Panc1 (cell line): ENCODE measurements around the gene RAP1GAP2. TPM values are rescaled to one million over a fixed set of nuclear protein-coding genes. Genes with fewer than 3 reads are reported as not detected.

ENCODE experiments used
- ATAC-seq: fragments of 200-7000 bp; cut with Tn5 transposase; 2 replicates; pipeline ENCODE4 v1.9.1; 2020; ENCODE audit warnings: mild to moderate bottlenecking, moderate library complexity
- BruUV-seq: library from RNA; stranded (reverse); fragments of 400-500 nt; replicated peaks from 2 replicates; lab custom pipeline; 2021; lab: Mats Ljungman, UMichigan
- CTCF ChIA-PET: fragments of 300-600 bp; sonication (Branson Sonifier 250); formaldehyde crosslinking; loops from one replicate; lab custom pipeline; 2022; ENCODE audit warnings: antibody characterized with exemption; lab: Charles Lee
- POLR2A ChIA-PET: fragments of 300-600 bp; sonication (Branson Sonifier 250); formaldehyde crosslinking; loops from one replicate; lab custom pipeline; 2022; ENCODE audit warnings: antibody characterized with exemption; lab: Charles Lee
- DNase-seq: peaks from one replicate; pipeline ENCODE4 v3.0.0-alpha.2; 2010; ENCODE audit warnings: low read depth, low spot score
- H3K27ac ChIP-seq: 2 replicates; pipeline ENCODE4 v1.5.1; 2011; ENCODE audit warnings: mild to moderate bottlenecking, low read length, inconsistent platforms
- H3K27me3 ChIP-seq: fragments of 200-500 bp; sonication (Bioruptor generic); 2 replicates; pipeline ENCODE4 v1.6.0; 2014; ENCODE audit warnings: low read length, inconsistent platforms; ENCODE audit not compliant: control insufficient read depth, insufficient read depth
- H3K36me3 ChIP-seq: fragments of 200-500 bp; sonication (Bioruptor generic); 2 replicates; pipeline ENCODE4 v1.5.1; 2014; ENCODE audit warnings: inconsistent platforms, mild to moderate bottlenecking, low read length, moderate library complexity; ENCODE audit not compliant: control insufficient read depth, insufficient read depth
- H3K4me1 ChIP-seq: 2 replicates; pipeline ENCODE4 v1.5.1; 2011; ENCODE audit warnings: inconsistent platforms, mild to moderate bottlenecking, low read length, moderate library complexity; ENCODE audit not compliant: control insufficient read depth, insufficient read depth
- H3K4me3 ChIP-seq, 2 experiments: 2 replicates each; pipeline ENCODE4 v1.5.1; 2011 to 2012; ENCODE audit warnings: low read depth in 2 of 2, low read length in 2 of 2, mild to moderate bottlenecking in 2 of 2, inconsistent platforms in 1 of 2, moderate library complexity in 1 of 2
- H3K9me3 ChIP-seq: fragments of 200-500 bp; sonication (Bioruptor generic); 2 replicates; pipeline ENCODE4 v1.5.1; 2014; ENCODE audit warnings: low read depth, mild to moderate bottlenecking, inconsistent platforms, low read length, moderate library complexity; ENCODE audit not compliant: control insufficient read depth, insufficient read depth
- CTCF ChIP-seq: fragments of 450-650 bp; IDR thresholded peaks from 2 replicates; pipeline ENCODE4 v1.5.1; 2017; ENCODE audit warnings: mild to moderate bottlenecking
- POLR2AphosphoS5 ChIP-seq: IDR thresholded peaks from 2 replicates; pipeline ENCODE4 v1.6.1; 2012; ENCODE audit warnings: mild to moderate bottlenecking, low read depth, low read length, moderate library complexity
- REST ChIP-seq, 2 experiments: IDR thresholded peaks; 2 replicates each; pipeline ENCODE4 v1.6.1; 2011 to 2012; ENCODE audit warnings: low read depth in 2 of 2, control low read depth in 1 of 2, low read length in 1 of 2, mild to moderate bottlenecking in 1 of 2, moderate library complexity in 1 of 2; ENCODE audit not compliant: insufficient read depth in 1 of 2
- SIN3A ChIP-seq: IDR thresholded peaks from 2 replicates; pipeline ENCODE4 v1.6.1; 2012; ENCODE audit warnings: low read depth, mild to moderate bottlenecking, low read length, moderate library complexity, borderline replicate concordance; ENCODE audit not compliant: insufficient read depth
- TCF7L2 ChIP-seq: IDR thresholded peaks from 2 replicates; pipeline ENCODE4 v1.6.1; 2011; ENCODE audit warnings: mild to moderate bottlenecking, low read depth, low read length, inconsistent platforms
- in situ Hi-C: cut with HindIII; loops from 2 replicates; pipeline ENCODE4 v1.10.0; 2016; ENCODE audit warnings: low sequenced_read_pairs, low pct_unique_long_range_greater_than_20kb
- intact Hi-C: fragments of 100-400 bp; cut with micrococcal nuclease; formaldehyde crosslinking; loops from one replicate; pipeline ENCODE4 v1.10.0; 2022; ENCODE audit not compliant: unreplicated experiment
- total RNA-seq: library from RNA; stranded (reverse); gene quantifications from one replicate; pipeline ENCODE4 v1.2.1, GENCODE V29; 2021; ENCODE audit not compliant: unreplicated experiment

RAP1GAP2 gene
- total RNA-seq, 1 experiment from 2014 or later: 10.0 TPM

GRCh38 chr17:3035256-3035967, 239.2 kb downstream of the RAP1GAP2 start:
- no peaks in the 10 kb centered on the region for H3K4me1 ChIP-seq
- H3K27ac ChIP-seq: no peak overlapping the region
- ATAC-seq (no peak), DNase-seq (no peak)
- no peaks in the 10 kb centered on the region for H3K9me3 ChIP-seq
- intact Hi-C loops: no loop called here
- ChIA-PET POLR2A (no interaction called here), CTCF (no interaction called here)
- TF ChIP-seq REST (IDR thresholded peaks at IDR 0.05; ENCODE audit: insufficient read depth in 1 of 2, low read depth in 2 of 2, low read length in 1 of 2): no peak
- no TSS peak for BruUV-seq
- in situ Hi-C loops: no loop called here
- H3K27me3 ChIP-seq: no peaks in the 10 kb centered on the region
- no peak overlapping the region for H3K4me3 ChIP-seq
- no peaks in the 10 kb centered on the region for H3K36me3 ChIP-seq

GRCh38 chr17:3035968-3036280, 239.7 kb downstream of the RAP1GAP2 start:
- no peak overlapping the region for H3K4me3 ChIP-seq
- POLR2A ChIA-PET: no interaction called here
- in situ Hi-C loops (no loop called here), intact Hi-C loops (no loop called here)
- H3K4me1 ChIP-seq: no peaks in the 10 kb centered on the region
- no peak for ATAC-seq
- CTCF ChIA-PET: no interaction called here
- no peak for TF ChIP-seq SIN3A
- TF ChIP-seq REST (IDR thresholded peaks at IDR 0.05; ENCODE audit: insufficient read depth in 1 of 2, low read depth in 2 of 2, low read length in 1 of 2): no peak
- TF ChIP-seq TCF7L2: no peak
- no peak for TF ChIP-seq CTCF
- TF ChIP-seq POLR2AphosphoS5: no peak
- no peak overlapping the region for H3K27ac ChIP-seq
- H3K9me3 ChIP-seq: no peaks in the 10 kb centered on the region
- H3K36me3 ChIP-seq: no peaks in the 10 kb centered on the region
- no peak for DNase-seq
- BruUV-seq: no TSS peak
- no peaks in the 10 kb centered on the region; the same call in 1 of the 2 replicates for H3K27me3 ChIP-seq
